ENCODE results near the gene C5orf58.
A peak's percentile ranks its signal among the peaks of the same experiment; 100 is the strongest.

- TF ChIP-seq CTCF (conservative IDR thresholded peaks at IDR 0.05 in 1 of 2, IDR thresholded peaks at IDR 0.05 in 1 of 2; ENCODE audit: low read depth in 1 of 2, low read length in 2 of 2) (peak; percentile 90 to 91), EZH2 (IDR thresholded peaks at IDR 0.05; ENCODE audit: low read length, missing control alignments) (no peak)
These were observed 34.8 kb downstream of the C5orf58 start for GRCh38 chr5:170267431-170268152.
